Subcutaneous adipose tissue (tissue), 4 donors: ENCODE measurements around the gene ARHGEF17. TPM values are rescaled to one million over a fixed set of nuclear protein-coding genes. Genes with fewer than 3 reads are reported as not detected.

Experiments
- CTCF ChIP-seq: fragments of 450-650 bp; IDR thresholded peaks from one replicate; pipeline ENCODE4 v1.5.1; 2016; ENCODE audit warnings: low read depth, mild to moderate bottlenecking, control low read depth, antibody characterized with exemption, moderate library complexity
- total RNA-seq, 4 donors: library from RNA; depleted of rRNA; stranded (reverse); fragments of >200 nt; gene quantifications; one replicate each; pipeline ENCODE4 v1.1.0, GENCODE V29; 2016

Gene ARHGEF17
- total RNA-seq, 4 donors from 2014 or later: 13.1 to 95.1 (median 28.3) TPM

- no peak for TF ChIP-seq CTCF
These were observed 25.7 kb downstream of the ARHGEF17 start for GRCh38 chr11:73333640-73334383.

GRCh38 chr11:73334384-73335203 lies 26.5 kb downstream of the ARHGEF17 start:
- TF ChIP-seq CTCF: no peak

- TF ChIP-seq CTCF: no peak
These were observed 27.3 kb downstream of the ARHGEF17 start for GRCh38 chr11:73335204-73335923.

- no peak for TF ChIP-seq CTCF
These were observed 29.8 kb downstream of the ARHGEF17 start for GRCh38 chr11:73337846-73338245.

- TF ChIP-seq CTCF: no peak
These were observed 30.2 kb downstream of the ARHGEF17 start for GRCh38 chr11:73338279-73338678.

- TF ChIP-seq CTCF: no peak
These were observed 32.1 kb downstream of the ARHGEF17 start for GRCh38 chr11:73340164-73340563.

- TF ChIP-seq CTCF: no peak
These were observed 34.6 kb downstream of the ARHGEF17 start for GRCh38 chr11:73342633-73343032.
